NCI-H2081 (cell line): ENCODE results near the gene OVCA2.

Experiments
- DNase-seq, 2 experiments: peaks; one replicate each; lab custom pipeline; 2025; lab: John Stamatoyannopoulos, UW

OVCA2 gene

DNA sequence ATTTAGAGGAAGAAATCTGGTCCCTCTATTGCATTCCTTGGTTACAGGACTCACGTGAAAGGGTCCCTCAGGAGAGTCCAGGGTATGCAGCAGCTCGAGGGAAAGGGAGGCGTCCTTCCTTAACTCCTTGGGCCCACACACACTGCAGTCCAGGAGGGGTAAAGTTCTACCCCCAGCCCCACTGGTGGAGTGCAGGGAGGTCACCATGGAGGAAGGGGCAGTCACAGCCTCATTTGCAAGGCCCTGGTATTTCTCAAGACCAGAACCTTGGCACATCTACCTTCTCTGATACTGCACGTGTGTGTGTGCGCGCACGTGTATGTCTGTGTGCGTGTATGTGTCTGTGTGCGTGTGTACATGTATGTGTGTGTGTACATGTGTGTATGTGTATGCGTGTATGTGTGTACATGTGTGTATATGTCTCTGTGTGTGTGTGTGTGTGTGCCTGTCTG lies 24.2 kb downstream of the OVCA2 start:
- DNase-seq, result no peak

GRCh38 chr17:2067048-2067561 lies 25.3 kb downstream of the OVCA2 start:
- DNase-seq, result no peak

DNA sequence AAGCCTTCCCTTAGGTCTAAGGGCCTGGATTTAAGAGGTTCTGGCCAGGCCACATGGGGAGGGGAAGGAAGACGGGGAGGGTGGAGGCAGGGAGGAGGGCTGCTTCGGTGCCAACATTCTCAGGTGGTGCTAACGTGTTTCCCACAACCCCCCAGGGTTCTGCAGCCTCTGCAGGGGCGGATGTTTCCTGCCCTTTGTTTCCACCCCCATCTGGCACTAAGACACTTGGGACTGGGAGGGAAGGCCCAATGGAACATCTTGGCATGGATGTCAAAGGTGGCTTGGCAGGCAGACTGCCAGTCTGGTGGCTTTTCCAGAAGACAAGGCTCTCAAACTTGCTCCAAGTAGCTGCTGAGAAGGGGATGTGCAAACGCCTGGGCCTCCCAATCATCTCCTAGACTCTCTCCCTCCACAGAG lies 25.8 kb downstream of the OVCA2 start:
- peak in 1 of 2 experiments; percentile 24 for DNase-seq

- DNase-seq, result no peak
These were observed 26.3 kb downstream of the OVCA2 start for GRCh38 chr17:2068031-2068518.

DNA sequence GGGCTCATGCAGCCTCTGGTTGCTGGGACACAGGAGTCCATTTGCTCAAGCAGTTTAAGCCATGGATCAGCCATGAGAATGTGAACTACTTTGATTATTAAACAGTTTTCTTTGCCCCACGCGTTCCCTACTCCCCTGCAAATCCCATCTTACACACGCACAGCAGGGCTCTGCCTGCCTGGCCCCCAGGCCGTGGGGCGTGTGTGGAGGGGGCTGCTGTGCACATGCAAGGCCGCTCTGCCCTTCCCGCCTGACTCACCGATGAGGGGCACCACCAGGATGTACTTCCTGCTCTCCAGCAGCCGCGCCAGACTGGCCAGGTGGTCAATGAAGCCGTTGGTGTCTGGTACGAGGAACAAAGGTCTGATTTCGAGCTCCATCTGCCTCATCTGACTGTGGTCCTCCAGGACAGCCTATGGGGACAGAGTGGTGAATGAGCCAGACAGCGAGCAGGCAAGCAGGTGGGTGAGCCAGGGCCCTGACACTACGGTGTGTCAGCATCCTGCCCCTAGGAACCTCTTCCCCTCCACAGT lies 26.8 kb downstream of the OVCA2 start:
- DNase-seq, result peak in 1 of 2 experiments; percentile 40

DNA sequence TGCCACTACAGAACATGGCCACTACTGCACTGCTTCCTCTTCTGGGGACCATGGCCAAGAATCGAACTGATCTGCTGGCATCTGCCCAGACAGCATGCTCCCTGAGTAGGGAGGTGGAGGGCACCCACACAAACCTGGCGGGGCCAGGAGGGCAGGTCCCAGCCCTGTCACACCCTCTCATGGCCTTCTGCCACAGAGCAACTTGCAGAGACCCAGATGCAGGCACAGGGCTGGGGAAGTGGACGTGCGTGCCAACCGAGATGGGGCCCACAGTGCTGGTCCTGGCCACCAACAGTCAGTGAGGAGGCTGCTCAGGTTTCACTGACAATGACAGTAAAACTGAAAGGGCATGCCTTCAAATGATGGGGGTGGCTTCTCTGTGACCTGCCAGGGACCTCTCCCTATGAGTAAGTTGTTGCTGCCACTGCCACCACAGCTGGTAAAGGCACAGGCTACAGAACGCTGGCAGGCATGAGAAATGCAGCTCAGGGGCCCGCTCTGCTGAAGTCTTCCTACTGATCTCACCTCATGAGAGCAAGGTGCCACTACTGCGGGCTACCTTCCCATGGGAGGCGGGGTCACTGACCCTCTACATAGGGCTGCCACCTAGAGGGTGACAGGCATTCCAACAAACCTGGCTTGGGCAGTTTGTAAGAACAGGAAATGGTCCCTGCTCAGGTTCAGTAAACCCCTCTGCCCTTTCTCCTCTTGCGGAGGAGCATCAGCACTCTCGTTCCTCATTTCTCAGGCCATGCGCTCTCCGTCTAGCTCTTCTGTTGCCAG lies 28.6 kb downstream of the OVCA2 start:
- no peak for DNase-seq

GRCh38 chr17:2071024-2071385 lies 29.2 kb downstream of the OVCA2 start:
- DNase-seq, result no peak

GRCh38 chr17:2071455-2072281 lies 29.8 kb downstream of the OVCA2 start:
- no peak for DNase-seq

DNA sequence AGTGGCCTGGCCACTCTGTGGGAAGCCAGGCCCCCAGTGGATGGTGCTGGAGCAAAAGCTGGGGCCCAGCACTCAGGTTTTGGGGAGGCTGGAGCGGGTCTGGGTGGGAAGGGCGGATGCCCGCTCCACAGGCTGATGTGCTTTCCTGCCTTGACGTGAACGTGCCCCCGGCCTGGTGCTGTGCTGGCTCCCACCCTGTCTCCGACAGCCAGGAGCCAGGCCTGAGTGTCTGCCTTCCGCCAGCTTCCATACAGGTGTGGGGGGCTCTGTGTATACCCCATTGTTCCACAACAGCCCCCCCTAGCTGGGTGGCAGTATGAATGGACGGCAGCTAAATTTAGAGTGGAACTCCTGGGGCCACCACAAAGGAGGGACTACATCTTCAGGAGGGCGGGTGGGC lies 33.1 kb downstream of the OVCA2 start:
- DNase-seq, result no peak

- DNase-seq, result no peak
These were observed 33.7 kb downstream of the OVCA2 start for GRCh38 chr17:2075336-2076086.

DNA sequence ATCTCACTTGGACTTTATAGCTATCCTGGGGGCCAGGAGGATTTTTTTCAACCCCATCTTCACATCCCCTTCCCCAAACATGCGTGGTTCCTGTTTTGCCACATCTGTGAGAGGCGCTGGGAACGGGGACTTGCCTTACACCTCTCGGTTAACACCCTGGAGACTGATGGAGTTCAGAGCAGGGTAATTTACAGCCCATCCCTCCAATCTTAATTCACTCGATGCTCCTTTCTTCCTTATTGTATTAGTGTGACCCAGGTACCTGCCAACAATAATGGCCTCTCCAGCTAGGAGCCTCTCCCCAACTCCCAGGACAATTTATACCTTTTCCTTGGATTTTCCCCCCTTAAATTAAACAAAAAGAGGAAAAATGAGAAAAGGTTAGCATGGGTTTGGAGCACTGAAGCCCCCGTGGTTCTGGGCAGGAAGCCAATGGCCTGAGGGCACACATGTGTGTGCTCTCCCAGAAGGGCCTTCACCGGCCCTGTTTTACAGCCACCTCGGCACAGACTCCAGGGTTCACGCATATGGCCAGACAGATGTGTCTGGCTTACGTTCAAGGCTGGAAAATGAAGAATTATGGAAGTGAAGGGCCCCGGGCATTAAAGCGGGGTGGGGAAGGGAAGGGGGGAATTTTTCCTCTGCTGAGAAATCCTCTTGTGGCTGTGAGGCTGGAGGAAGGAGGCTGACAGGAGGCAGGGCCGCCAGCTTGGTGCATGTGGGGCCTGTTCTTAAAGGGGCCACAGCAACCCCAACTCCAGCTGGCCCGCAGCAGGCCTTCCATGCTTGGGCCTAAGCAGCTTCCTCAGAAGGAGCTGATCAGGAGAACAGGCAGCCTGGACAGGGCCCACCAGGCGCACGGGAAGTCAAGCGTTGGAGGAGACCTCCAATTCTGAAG lies 34.5 kb downstream of the OVCA2 start:
- DNase-seq, result peak in 1 of 2 experiments; percentile 45

- DNase-seq, result no peak
These were observed 35.2 kb downstream of the OVCA2 start for GRCh38 chr17:2077040-2077439.

DNA sequence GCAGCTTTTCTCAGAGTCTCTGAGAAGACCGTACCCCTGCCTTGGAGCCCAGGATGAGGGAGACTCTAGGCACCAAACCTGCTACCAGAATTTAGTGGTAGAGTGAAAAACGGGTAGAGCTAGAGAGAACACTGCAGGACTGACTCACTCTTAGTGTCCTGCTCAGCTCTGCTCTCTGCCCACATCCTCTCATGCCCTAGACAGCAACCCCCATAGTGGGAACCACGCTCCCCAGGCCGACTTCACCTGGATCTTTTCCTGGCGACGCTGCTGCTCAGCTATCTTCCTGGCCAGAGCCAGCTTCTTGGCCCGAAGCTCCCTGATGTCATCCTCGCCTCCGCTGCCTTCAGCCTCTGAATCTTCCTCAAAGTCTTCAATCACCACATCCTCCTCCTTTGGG lies 39.7 kb downstream of the OVCA2 start:
- DNase-seq, result no peak

DNA sequence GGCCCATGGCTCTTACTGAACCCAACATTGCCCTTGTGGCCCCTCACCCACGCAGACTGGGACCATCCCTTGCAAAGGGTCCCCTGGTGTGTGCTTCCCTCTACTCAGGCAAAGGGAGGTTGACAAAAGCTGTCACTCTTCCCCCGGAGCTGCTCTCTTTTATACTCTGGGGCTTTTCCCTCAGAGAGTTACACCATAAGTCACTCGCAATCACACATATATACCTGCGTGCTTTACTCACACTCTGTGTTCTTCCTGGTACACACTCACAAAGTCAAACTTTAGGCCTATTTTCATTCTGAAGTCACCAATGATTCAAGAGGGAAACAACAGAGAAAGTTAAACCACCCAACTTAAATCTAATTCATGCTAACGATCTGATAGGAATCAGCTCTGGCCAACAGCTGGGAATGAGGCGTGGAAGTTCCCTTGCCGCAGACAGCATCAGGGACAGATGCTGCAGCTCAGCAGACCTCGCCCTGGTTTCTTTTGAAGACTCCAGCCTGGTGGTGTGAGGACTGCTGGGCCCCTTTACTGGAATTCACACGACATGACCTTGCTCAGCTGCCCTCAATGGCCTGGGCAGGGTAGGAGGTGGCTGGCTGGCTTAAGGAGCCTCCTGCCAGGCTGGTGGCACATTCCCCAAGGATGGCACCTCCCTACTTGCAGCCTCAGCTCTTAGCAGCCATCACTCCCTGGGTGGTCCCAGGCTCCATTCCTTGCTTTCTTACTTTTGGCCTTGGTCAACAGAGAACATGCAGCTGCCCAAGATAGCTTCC lies 40.4 kb downstream of the OVCA2 start:
- no peak for DNase-seq

DNA sequence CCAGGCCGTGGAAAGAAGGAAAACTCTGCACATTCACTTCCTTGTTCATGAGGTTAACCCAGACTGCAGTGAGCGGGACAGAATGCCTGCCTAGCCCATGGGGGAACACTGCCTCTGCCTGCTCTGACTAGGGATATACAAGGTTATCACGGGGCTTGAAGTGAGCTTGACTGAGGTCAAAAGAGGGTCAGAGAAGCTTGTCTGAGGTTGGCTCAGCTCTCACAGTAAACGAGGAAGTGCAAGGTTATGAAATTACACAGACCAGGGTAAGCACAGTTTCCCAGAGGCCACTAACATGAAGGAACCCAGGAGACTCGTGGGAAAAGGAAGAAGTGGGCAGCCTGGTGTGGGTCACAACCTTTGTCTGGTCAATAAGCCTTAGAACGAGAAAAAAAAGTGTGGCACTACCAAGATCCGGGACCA lies 41.8 kb downstream of the OVCA2 start:
- DNase-seq, result no peak

DNA sequence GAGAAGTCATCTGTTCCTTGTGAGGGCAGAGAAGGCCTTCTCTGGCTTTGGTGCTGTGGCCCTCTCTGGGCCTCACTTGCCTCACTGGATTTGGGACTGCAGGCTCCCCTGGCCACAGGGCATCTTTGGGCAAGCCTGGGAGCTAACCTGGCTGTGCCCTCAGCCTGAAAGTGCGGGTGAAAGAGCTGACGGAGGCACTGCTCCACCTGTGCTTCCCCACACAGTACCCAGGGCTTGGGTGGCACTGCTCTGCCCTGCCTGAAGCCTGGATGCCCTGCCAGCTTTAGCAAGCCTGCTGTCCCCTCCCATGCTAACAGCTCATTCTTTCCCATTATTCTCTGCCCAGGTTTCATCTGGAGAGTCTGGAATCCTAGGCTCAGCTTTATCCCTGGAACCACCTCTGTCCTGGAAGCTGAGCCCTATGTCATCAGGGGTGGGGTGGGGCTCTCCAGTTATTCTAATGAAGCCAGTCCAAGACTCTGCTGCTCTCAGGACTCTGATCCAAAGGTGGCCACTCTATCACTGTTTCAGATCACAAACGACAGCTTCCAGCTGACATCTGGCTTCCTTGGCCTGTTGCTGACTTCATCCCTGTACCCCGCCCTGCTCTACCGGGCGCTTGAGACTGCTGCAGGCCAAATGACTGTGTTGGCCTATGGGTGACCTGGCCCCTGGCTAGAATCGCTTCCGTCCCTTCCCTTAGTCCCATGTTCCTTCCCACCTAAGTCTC lies 42.4 kb downstream of the OVCA2 start:
- no peak for DNase-seq

DNA sequence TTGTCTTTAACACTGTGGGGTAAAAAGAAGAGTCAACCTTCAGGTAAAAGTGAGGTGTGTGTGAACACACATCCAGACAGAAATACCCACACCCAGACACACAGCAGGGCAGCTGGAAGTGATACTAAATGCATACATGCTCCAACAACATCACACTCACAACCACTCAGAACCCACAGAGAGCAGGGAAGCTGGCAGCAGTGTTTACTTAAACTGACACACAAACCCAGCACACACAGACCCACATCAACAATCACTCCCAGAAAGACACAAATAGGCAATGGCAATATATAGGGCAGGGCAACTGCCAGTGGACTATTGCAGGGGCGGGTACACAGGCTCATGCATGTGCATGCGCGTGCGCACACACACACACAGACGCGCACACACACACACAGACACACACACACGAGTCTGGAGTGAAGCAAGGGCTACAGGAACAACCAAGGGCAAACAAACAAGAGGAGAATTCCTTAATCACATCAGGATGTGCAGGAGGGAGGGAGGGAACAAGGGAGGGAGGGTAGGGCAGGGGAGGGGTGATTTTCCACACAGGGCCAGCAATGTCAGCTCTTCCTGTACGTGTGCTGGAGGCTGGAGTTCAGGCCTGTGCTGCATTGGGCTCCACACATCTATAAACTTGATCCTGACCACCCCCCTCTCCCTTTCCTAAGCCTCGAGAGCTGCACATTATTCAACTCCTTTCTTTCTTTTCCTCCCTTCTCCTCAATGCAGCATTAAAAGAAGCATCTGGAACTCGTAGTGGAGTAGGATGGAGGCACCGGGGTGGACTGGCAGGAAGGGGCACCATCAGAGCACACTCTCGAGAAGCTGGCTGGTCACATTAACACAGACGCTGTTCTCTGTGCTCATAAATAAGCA lies 43.2 kb downstream of the OVCA2 start:
- DNase-seq, result no peak

DNA sequence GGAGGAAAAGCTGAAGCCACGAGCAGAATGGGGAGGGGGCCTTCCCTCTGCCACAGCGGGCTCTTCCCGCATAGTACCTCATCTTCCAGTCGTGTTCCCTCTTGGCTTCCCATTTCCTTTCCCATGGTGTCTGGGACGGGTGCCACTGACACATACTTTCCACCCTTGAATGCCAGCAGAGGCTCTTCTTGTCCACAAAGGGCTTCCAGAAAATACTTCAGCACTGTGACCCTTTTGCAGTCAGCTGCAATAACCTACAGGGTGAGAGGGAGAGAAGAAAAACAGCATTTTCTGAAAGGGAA lies 43.8 kb downstream of the OVCA2 start:
- DNase-seq, result no peak
